GM18511 (cell line): ENCODE results near the gene ARID3A.

Experiments used
- ATAC-seq: cut with Tn5 transposase; IDR thresholded peaks from one replicate; pipeline ENCODE4 v1.9.1; 2021; ENCODE audit warnings: mild to moderate bottlenecking, moderate library complexity; ENCODE audit not compliant: unreplicated experiment

The ARID3A gene

GRCh38 chr19:960601-960938 is 34.7 kb downstream of the ARID3A start:
- no peak for ATAC-seq

GRCh38 chr19:961866-962620 is 36.2 kb downstream of the ARID3A start:
- no peak for ATAC-seq

- ATAC-seq, result no peak
Measured at GRCh38 chr19:962683-963400, 37.0 kb downstream of the ARID3A start.

GRCh38 chr19:963486-963951 is 37.7 kb downstream of the ARID3A start:
- ATAC-seq, result no peak

GRCh38 chr19:964116-964520 is 38.3 kb downstream of the ARID3A start:
- no peak for ATAC-seq

GRCh38 chr19:964761-965694 is 39.2 kb downstream of the ARID3A start:
- no peak for ATAC-seq

- ATAC-seq, result no peak
Measured at GRCh38 chr19:966485-967088, 40.8 kb downstream of the ARID3A start.

- no peak for ATAC-seq
Measured at GRCh38 chr19:970695-971094, 44.9 kb downstream of the ARID3A start.

- ATAC-seq, result no peak
Measured at GRCh38 chr19:971795-972194, 46.0 kb downstream of the ARID3A start.

GRCh38 chr19:972281-972680 is 46.4 kb downstream of the ARID3A start:
- no peak for ATAC-seq

- ATAC-seq, result no peak
Measured at GRCh38 chr19:973726-974563, 48.1 kb downstream of the ARID3A start.

GRCh38 chr19:974564-975257 is 48.9 kb downstream of the ARID3A start:
- ATAC-seq, result no peak

- no peak for ATAC-seq
Measured at GRCh38 chr19:976476-976875, 50.6 kb downstream of the ARID3A start.

- ATAC-seq, result no peak
Measured at GRCh38 chr19:977058-977464, 51.2 kb downstream of the ARID3A start.

- ATAC-seq, result no peak
Measured at GRCh38 chr19:979318-979741, 53.5 kb downstream of the ARID3A start.

- no peak for ATAC-seq
Measured at GRCh38 chr19:980133-980998, 54.5 kb downstream of the ARID3A start.

GRCh38 chr19:982567-983170 is 56.8 kb downstream of the ARID3A start:
- ATAC-seq, result peak; percentile 46
